Memory B cell (primary cell): Measurements from ENCODE around the gene TMEM178B.

Experiments used
- ATAC-seq: fragments of 150-1000 bp; cut with Tn5 transposase; 2 replicates; pipeline ENCODE4 v1.10.0; 2021; ENCODE audit warnings: low read depth, mild to moderate bottlenecking, moderate library complexity
- DNase-seq, 2 donors: peaks; one replicate each; pipeline ENCODE4 v3.0.0; 2022; ENCODE audit warnings: low spot score in 2 of 2
- H3K27ac Mint-ChIP-seq: one replicate; pipeline ENCODE4 v1.8.0; 2022; ENCODE audit warnings: mild to moderate bottlenecking, moderate library complexity, mixed read lengths
- H3K27me3 Mint-ChIP-seq: one replicate; pipeline ENCODE4 v1.8.0; 2022; ENCODE audit warnings: mixed read lengths
- H3K36me3 Mint-ChIP-seq: one replicate; pipeline ENCODE4 v1.8.0; 2022; ENCODE audit warnings: mild to moderate bottlenecking, mixed read lengths
- H3K4me1 Mint-ChIP-seq: one replicate; pipeline ENCODE4 v1.8.0; 2022; ENCODE audit warnings: mixed read lengths
- H3K4me3 Mint-ChIP-seq: one replicate; pipeline ENCODE4 v1.8.0; 2022; ENCODE audit warnings: mild to moderate bottlenecking, moderate library complexity, mixed read lengths
- H3K9me3 Mint-ChIP-seq: one replicate; pipeline ENCODE4 v1.8.0; 2022; ENCODE audit warnings: mixed read lengths

Gene TMEM178B

GRCh38 chr7:141460781-141461715 is 387.2 kb downstream of the TMEM178B start:
- no peak for DNase-seq

GRCh38 chr7:141461924-141462323 is 388.1 kb downstream of the TMEM178B start:
- Mint-ChIP-seq H3K27ac (no peak overlapping the region), H3K36me3 (no peaks in the 10 kb centered on the region), H3K27me3 (peaks cover 16% of the 10 kb centered on the region), H3K4me1 (no peaks in the 10 kb centered on the region), H3K4me3 (no peak overlapping the region), H3K9me3 (no peaks in the 10 kb centered on the region)
- ATAC-seq (no peak), DNase-seq (no peak)

More at GRCh38 chr7:141460781-141461715, 387.2 kb downstream of the TMEM178B start:
- Mint-ChIP-seq H3K4me3 (no peak overlapping the region), H3K36me3 (no peaks in the 10 kb centered on the region), H3K4me1 (no peaks in the 10 kb centered on the region), H3K27ac (no peak overlapping the region), H3K27me3 (peaks cover 14% of the 10 kb centered on the region), H3K9me3 (no peaks in the 10 kb centered on the region)
- no peak for ATAC-seq

- ATAC-seq = no peak
- Mint-ChIP-seq H3K36me3 (no peaks in the 10 kb centered on the region), H3K27ac (no peak overlapping the region), H3K4me1 (no peaks in the 10 kb centered on the region), H3K9me3 (no peaks in the 10 kb centered on the region), H3K4me3 (no peak overlapping the region), H3K27me3 (peaks cover 16% of the 10 kb centered on the region)
- DNase-seq = no peak
Observed at GRCh38 chr7:141462958-141463357, 389.1 kb downstream of the TMEM178B start.

- no peak overlapping the region for H3K27ac Mint-ChIP-seq
- peaks cover 16% of the 10 kb centered on the region for H3K27me3 Mint-ChIP-seq
- H3K9me3 Mint-ChIP-seq = no peaks in the 10 kb centered on the region
- no peaks in the 10 kb centered on the region for H3K36me3 Mint-ChIP-seq
- no peak for DNase-seq
- no peak for ATAC-seq
- H3K4me3 Mint-ChIP-seq = no peak overlapping the region
- no peaks in the 10 kb centered on the region for H3K4me1 Mint-ChIP-seq
Observed at GRCh38 chr7:141463986-141464385, 390.1 kb downstream of the TMEM178B start.

GRCh38 chr7:141464551-141464950 is 390.7 kb downstream of the TMEM178B start:
- no peak for ATAC-seq
- no peaks in the 10 kb centered on the region for H3K4me1 Mint-ChIP-seq
- no peaks in the 10 kb centered on the region for H3K9me3 Mint-ChIP-seq
- H3K36me3 Mint-ChIP-seq = no peaks in the 10 kb centered on the region
- DNase-seq = no peak
- peaks cover 16% of the 10 kb centered on the region for H3K27me3 Mint-ChIP-seq
- H3K4me3 Mint-ChIP-seq = no peak overlapping the region
- no peak overlapping the region for H3K27ac Mint-ChIP-seq

- H3K4me1 Mint-ChIP-seq = no peaks in the 10 kb centered on the region
- H3K4me3 Mint-ChIP-seq = no peak overlapping the region
- H3K36me3 Mint-ChIP-seq = no peaks in the 10 kb centered on the region
- H3K27ac Mint-ChIP-seq = no peak overlapping the region
- DNase-seq (no peak), ATAC-seq (no peak)
- peaks cover 17% of the 10 kb centered on the region for H3K27me3 Mint-ChIP-seq
- no peaks in the 10 kb centered on the region for H3K9me3 Mint-ChIP-seq
Observed at GRCh38 chr7:141466151-141466904, 392.5 kb downstream of the TMEM178B start.

- Mint-ChIP-seq H3K9me3 (no peaks in the 10 kb centered on the region), H3K36me3 (no peaks in the 10 kb centered on the region), H3K27me3 (peaks cover 13% of the 10 kb centered on the region), H3K27ac (no peak overlapping the region), H3K4me1 (no peaks in the 10 kb centered on the region), H3K4me3 (no peak overlapping the region)
- DNase-seq (no peak), ATAC-seq (no peak)
Observed at GRCh38 chr7:141468341-141468740, 394.5 kb downstream of the TMEM178B start.

- no peak for DNase-seq
- Mint-ChIP-seq H3K9me3 (no peaks in the 10 kb centered on the region), H3K4me3 (no peak overlapping the region), H3K36me3 (no peaks in the 10 kb centered on the region), H3K4me1 (no peaks in the 10 kb centered on the region), H3K27ac (no peak overlapping the region), H3K27me3 (peaks cover 14% of the 10 kb centered on the region)
- ATAC-seq = no peak
Observed at GRCh38 chr7:141475679-141476078, 401.8 kb downstream of the TMEM178B start.

GRCh38 chr7:141477865-141478264 is 404.0 kb downstream of the TMEM178B start:
- no peak for DNase-seq
- ATAC-seq = no peak
- H3K36me3 Mint-ChIP-seq = no peaks in the 10 kb centered on the region
- H3K4me1 Mint-ChIP-seq = no peaks in the 10 kb centered on the region
- H3K27ac Mint-ChIP-seq = no peak overlapping the region
- H3K9me3 Mint-ChIP-seq = no peaks in the 10 kb centered on the region
- H3K27me3 Mint-ChIP-seq = peaks cover 17% of the 10 kb centered on the region
- H3K4me3 Mint-ChIP-seq = no peak overlapping the region

- no peak overlapping the region for H3K27ac Mint-ChIP-seq
- H3K4me1 Mint-ChIP-seq = no peaks in the 10 kb centered on the region
- H3K4me3 Mint-ChIP-seq = no peak overlapping the region
- H3K9me3 Mint-ChIP-seq = no peaks in the 10 kb centered on the region
- H3K36me3 Mint-ChIP-seq = no peaks in the 10 kb centered on the region
- DNase-seq = no peak
- peaks cover 17% of the 10 kb centered on the region for H3K27me3 Mint-ChIP-seq
- ATAC-seq = no peak
Observed at GRCh38 chr7:141478845-141479244, 405.0 kb downstream of the TMEM178B start.

- Mint-ChIP-seq H3K4me1 (no peaks in the 10 kb centered on the region), H3K27ac (no peak overlapping the region), H3K36me3 (no peaks in the 10 kb centered on the region), H3K4me3 (no peak overlapping the region), H3K9me3 (no peaks in the 10 kb centered on the region), H3K27me3 (peaks cover 16% of the 10 kb centered on the region)
- ATAC-seq = no peak
- DNase-seq = no peak
Observed at GRCh38 chr7:141480953-141481352, 407.1 kb downstream of the TMEM178B start.

GRCh38 chr7:141481971-141482370 is 408.1 kb downstream of the TMEM178B start:
- no peak for DNase-seq
- Mint-ChIP-seq H3K27me3 (peaks cover 16% of the 10 kb centered on the region), H3K4me3 (no peak overlapping the region), H3K36me3 (no peaks in the 10 kb centered on the region), H3K9me3 (no peaks in the 10 kb centered on the region), H3K4me1 (no peaks in the 10 kb centered on the region), H3K27ac (no peak overlapping the region)
- ATAC-seq = no peak

- Mint-ChIP-seq H3K27ac (no peak overlapping the region), H3K4me1 (no peaks in the 10 kb centered on the region), H3K36me3 (no peaks in the 10 kb centered on the region), H3K27me3 (peaks cover 11% of the 10 kb centered on the region), H3K9me3 (no peaks in the 10 kb centered on the region), H3K4me3 (no peak overlapping the region)
- ATAC-seq (no peak), DNase-seq (no peak)
Observed at GRCh38 chr7:141483044-141483443, 409.2 kb downstream of the TMEM178B start.

- no peaks in the 10 kb centered on the region for H3K9me3 Mint-ChIP-seq
- DNase-seq (no peak), ATAC-seq (no peak)
- no peak overlapping the region for H3K27ac Mint-ChIP-seq
- no peaks in the 10 kb centered on the region for H3K4me1 Mint-ChIP-seq
- H3K36me3 Mint-ChIP-seq = no peaks in the 10 kb centered on the region
- peaks cover 12% of the 10 kb centered on the region for H3K27me3 Mint-ChIP-seq
- H3K4me3 Mint-ChIP-seq = no peak overlapping the region
Observed at GRCh38 chr7:141484907-141485306, 411.0 kb downstream of the TMEM178B start.
